ENCODE results near the gene CYP1A2.
"Not testable (repeated sequence)": the region's sequence is repeated elsewhere in the genome, so short reads cannot be mapped to it uniquely, and the experiment has no call there.

CYP1A2 gene

DNA sequence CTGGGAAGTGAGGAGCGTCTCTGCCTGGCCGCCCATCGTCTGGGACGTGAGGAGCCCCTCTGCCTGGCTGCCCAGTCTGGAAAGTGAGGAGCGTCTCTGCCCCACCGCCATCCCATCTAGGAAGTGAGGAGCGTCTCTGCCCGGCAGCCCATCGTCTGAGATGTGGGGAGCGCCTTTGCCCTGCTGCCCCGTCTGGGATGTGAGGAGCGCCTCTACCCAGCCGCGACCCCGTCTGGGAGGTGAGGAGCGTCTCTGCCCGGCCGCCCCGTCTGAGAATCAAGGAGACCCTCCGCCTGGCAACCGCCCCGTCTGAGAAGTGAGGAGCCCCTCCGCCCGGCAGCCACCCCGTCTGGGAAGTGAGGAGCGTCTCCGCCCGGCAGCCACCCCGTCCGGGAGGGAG lies 19.9 kb upstream of the CYP1A2 start:
- Mint-ChIP-seq H3K27me3 (peaks cover 13% of the 10 kb centered on the region), H3K4me1 (ENCODE audit: low read depth) (peaks cover 12% of the 10 kb centered on the region)
- not testable (repeated sequence) for H3K36me3 Mint-ChIP-seq; H3K4me3 Mint-ChIP-seq; H3K27ac Mint-ChIP-seq; H3K9me3 Mint-ChIP-seq (ENCODE audit: low read depth)

DNA sequence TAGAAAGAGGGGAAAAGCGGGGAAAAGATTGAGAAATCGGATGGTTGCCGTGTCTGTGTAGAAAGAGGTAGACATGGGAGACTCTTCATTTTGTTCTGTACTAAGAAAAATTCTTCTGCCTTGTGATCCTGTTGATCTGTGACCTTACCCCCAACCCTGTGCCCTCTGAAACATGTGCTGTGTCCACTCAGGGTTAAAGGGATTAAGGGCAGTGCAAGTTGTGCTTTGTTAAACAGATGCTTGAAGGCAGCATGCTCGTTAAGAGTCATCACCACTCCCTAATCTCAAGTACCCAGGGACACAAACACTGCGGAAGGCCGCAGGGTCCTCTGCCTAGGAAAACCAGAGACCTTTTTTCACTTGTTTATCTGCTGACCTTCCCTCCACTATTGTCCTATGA lies 19.3 kb upstream of the CYP1A2 start:
- Mint-ChIP-seq H3K4me1 (ENCODE audit: low read depth) (peaks cover 10% of the 10 kb centered on the region), H3K27me3 (peaks cover 15% of the 10 kb centered on the region)
- H3K4me3 Mint-ChIP-seq; H3K36me3 Mint-ChIP-seq; H3K27ac Mint-ChIP-seq; H3K9me3 Mint-ChIP-seq (ENCODE audit: low read depth): not testable (repeated sequence)

DNA sequence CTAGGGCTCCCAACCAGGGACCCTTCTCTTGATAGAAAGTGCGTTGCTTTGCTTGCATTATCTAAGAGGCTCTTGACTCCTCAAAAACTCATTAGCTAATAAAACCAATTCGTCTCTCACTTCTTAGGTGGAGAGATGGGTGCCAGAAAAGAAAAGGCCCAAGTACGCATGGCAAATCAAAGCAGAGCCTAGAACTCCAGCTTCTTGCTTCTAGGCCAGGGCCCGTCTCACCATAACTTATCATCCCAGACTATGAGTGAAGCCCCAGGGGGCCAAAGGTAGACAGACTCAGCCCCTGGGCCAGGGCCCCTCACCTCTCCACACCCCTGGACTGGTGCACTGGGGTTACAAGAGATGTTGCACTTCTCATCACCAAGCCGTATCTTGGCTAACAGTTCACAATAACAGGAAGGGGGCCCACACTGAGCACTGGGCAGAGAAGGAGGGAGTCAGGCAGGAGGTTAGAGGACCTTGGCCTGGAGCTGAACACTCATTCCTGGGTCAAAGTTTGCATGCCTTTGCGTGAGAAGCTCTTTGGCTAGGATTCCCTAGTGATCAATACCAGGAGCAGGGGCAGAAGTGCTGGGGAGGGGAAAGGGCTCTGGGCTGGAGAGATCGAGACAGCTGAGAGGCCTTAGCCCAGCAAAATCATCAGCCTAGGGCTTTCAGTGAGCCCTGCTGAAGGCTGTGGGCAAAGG lies 17.9 kb upstream of the CYP1A2 start:
- no peaks in the 10 kb centered on the region for H3K36me3 Mint-ChIP-seq
- peaks cover 18% of the 10 kb centered on the region for H3K27me3 Mint-ChIP-seq
- H3K9me3 Mint-ChIP-seq (ENCODE audit: low read depth) = no peaks in the 10 kb centered on the region
- no peak overlapping the region for H3K27ac Mint-ChIP-seq
- H3K4me3 Mint-ChIP-seq = no peak overlapping the region
- H3K4me1 Mint-ChIP-seq (ENCODE audit: low read depth) = peaks cover 7% of the 10 kb centered on the region

DNA sequence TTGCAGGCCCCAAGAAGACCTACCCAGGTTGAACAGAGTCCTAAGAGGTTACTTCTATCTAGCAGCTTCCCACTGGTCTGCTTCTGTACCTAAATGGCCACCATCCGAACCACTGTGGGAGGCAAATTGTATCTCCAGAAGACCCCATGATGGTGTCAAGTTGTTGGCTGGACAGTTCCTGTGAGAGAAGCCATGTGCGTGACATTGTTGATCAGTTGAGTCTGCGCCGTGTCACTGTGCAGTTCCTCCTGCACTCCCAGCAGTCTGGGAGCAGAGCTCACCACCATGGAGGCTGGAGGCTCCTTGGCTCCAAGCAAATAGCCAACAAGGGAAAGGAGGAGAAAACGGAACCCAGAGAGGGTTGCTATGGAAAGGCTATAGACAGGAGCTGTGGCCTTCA lies 15.8 kb upstream of the CYP1A2 start:
- Mint-ChIP-seq H3K36me3 (no peaks in the 10 kb centered on the region), H3K9me3 (ENCODE audit: low read depth) (no peaks in the 10 kb centered on the region), H3K4me3 (no peak overlapping the region), H3K4me1 (ENCODE audit: low read depth) (no peaks in the 10 kb centered on the region), H3K27me3 (peaks cover 16% of the 10 kb centered on the region), H3K27ac (no peak overlapping the region)

DNA sequence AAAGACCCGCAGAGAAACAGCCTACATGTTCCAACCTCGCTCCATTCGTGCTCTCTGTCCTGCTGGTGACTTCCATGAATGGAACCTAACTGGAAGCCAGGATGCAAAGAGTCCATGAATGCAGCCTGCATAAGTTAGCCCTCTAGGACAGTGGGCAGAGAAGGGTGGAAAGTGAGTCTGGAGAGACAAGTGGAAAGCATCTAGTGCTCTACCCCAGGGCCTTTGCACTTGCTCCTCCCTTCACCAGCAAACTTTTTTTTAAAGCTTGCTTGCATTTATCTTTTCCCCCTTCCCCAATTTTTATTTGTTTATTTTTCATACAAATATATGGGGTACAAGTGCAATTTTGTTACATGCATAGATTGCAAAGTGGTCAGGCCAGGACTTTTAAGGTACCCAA lies 15.4 kb upstream of the CYP1A2 start:
- no peak overlapping the region for H3K27ac Mint-ChIP-seq
- peaks cover 3% of the 10 kb centered on the region for H3K36me3 Mint-ChIP-seq
- no peaks in the 10 kb centered on the region for H3K9me3 Mint-ChIP-seq (ENCODE audit: low read depth)
- H3K4me3 Mint-ChIP-seq = no peak overlapping the region
- peaks cover 16% of the 10 kb centered on the region for H3K27me3 Mint-ChIP-seq
- peaks cover 4% of the 10 kb centered on the region for H3K4me1 Mint-ChIP-seq (ENCODE audit: low read depth)

DNA sequence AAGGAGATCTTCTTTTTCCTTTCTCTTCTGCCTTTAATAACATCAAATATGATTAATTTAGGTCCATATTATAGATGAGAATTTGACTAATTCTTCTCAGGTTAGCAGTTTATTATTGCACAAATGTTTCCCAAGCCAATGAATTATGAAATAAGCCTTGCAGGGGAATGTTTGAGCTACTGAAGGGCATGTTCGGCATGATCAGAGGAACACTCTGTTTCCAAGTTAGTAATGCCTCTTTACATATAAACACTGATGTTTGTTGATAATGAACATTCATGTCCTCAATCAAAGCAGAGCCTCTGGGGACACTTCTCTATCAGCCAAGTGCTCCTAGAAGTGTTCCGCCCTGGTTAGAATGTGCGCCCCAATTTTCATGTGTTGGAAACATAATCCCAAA lies 13.3 kb upstream of the CYP1A2 start:
- H3K9me3 Mint-ChIP-seq (ENCODE audit: low read depth) = no peaks in the 10 kb centered on the region
- peaks cover 6% of the 10 kb centered on the region for H3K4me1 Mint-ChIP-seq (ENCODE audit: low read depth)
- peaks cover 3% of the 10 kb centered on the region for H3K36me3 Mint-ChIP-seq
- no peak overlapping the region for H3K4me3 Mint-ChIP-seq
- H3K27ac Mint-ChIP-seq = no peak overlapping the region
- H3K27me3 Mint-ChIP-seq = peaks cover 16% of the 10 kb centered on the region

DNA sequence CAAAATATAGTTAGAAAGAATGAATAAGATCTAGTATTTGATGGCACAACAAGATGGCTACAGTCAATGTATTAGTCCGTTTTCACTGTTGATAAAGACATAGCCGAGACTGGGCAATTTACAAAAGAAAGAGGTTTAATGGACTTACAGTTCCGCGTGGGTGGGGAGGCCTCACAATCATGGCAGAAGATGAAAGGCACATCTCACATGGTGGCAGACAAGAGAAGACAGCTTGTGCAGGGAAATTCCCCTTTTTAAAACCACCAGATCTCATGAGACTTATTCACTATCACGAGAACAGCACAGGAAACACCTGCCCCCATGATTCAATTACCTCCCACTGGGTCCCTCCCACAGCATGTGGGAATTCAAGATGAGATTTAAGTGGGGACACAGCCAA lies 10.4 kb upstream of the CYP1A2 start:
- not testable (repeated sequence) for H3K4me1 Mint-ChIP-seq (ENCODE audit: low read depth); H3K27me3 Mint-ChIP-seq; H3K36me3 Mint-ChIP-seq; H3K9me3 Mint-ChIP-seq (ENCODE audit: low read depth); H3K27ac Mint-ChIP-seq; H3K4me3 Mint-ChIP-seq

DNA sequence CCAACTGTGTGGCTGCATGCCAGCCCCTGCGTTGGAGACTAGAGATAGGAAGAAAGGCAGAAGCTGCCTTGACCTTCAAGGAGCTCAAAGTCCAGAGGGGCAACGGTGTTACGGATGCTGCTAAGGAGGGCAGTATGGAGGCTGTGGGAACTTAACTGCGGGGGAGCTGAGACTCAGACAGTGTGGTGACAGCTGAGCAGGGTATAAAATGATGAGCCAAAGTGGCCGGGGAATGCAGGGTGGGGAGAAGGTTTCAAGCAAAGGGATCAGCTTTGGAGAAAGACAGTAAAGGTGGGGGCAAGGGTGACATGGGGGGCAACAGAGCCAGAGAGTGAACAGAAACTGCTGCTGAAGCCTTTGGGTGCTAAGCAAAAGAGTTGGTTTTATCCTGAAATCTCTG lies 6.2 kb upstream of the CYP1A2 start:
- Mint-ChIP-seq H3K4me1 (ENCODE audit: low read depth) (peaks cover 6% of the 10 kb centered on the region), H3K4me3 (no peak overlapping the region), H3K27me3 (no peaks in the 10 kb centered on the region), H3K36me3 (peaks cover 4% of the 10 kb centered on the region), H3K27ac (no peak overlapping the region), H3K9me3 (ENCODE audit: low read depth) (no peaks in the 10 kb centered on the region)

DNA sequence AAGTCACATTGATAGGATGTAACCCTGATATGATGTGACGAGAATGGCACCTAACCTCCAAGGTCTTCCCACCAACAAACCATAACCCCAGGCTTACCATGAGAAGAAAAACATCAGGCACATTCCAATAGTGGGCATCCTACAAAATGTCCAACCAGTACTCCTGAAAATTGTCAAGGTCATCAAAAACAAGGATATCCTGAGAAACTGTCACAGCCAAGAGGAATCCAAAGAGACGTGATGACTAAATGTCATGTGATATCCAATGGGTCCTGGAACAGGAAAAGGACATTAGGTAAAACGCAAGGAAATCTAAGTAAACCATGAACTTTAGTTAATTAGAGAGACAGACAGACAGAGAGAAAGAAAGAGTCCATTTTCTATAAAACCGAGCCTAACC lies 2.3 kb upstream of the CYP1A2 start:
- Mint-ChIP-seq H3K4me1 (ENCODE audit: low read depth) (no peaks in the 10 kb centered on the region), H3K4me3 (no peak overlapping the region), H3K36me3 (peaks cover 2% of the 10 kb centered on the region), H3K27ac (no peak overlapping the region), H3K27me3 (no peaks in the 10 kb centered on the region), H3K9me3 (ENCODE audit: low read depth) (no peaks in the 10 kb centered on the region)

DNA sequence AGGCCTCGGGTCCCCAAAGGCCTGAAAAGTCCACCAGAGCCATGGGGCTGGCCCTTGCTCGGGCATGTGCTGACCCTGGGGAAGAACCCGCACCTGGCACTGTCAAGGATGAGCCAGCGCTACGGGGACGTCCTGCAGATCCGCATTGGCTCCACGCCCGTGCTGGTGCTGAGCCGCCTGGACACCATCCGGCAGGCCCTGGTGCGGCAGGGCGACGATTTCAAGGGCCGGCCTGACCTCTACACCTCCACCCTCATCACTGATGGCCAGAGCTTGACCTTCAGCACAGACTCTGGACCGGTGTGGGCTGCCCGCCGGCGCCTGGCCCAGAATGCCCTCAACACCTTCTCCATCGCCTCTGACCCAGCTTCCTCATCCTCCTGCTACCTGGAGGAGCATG lies 1.2 kb downstream of the CYP1A2 start:
- Mint-ChIP-seq H3K27me3 (no peaks in the 10 kb centered on the region), H3K4me3 (no peak overlapping the region), H3K36me3 (peaks cover 2% of the 10 kb centered on the region), H3K9me3 (ENCODE audit: low read depth) (no peaks in the 10 kb centered on the region), H3K27ac (no peak overlapping the region), H3K4me1 (ENCODE audit: low read depth) (no peaks in the 10 kb centered on the region)

DNA sequence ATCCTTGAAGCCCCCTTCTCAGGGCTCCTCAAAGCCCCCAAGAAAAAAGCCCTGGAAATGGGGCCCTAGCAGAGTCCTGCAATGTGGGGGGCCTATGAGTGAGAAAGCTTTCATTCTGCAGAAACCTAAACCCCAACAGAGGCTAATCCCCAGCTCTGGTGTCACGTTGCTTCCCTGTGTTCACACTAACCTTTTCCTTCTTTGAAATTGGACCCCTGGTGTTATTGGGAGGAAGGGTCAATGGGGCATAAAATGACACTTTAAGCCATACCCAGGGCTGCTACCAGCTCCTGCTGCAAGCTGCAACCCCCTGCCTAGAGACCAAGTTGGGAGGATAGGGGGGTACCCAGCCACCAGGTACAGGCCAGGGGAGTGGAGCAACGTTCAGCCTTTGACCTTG lies 2.1 kb downstream of the CYP1A2 start:
- no peaks in the 10 kb centered on the region for H3K9me3 Mint-ChIP-seq (ENCODE audit: low read depth)
- no peaks in the 10 kb centered on the region for H3K4me1 Mint-ChIP-seq (ENCODE audit: low read depth)
- no peak overlapping the region for H3K4me3 Mint-ChIP-seq
- peaks cover 2% of the 10 kb centered on the region for H3K36me3 Mint-ChIP-seq
- no peak overlapping the region for H3K27ac Mint-ChIP-seq
- no peaks in the 10 kb centered on the region for H3K27me3 Mint-ChIP-seq

DNA sequence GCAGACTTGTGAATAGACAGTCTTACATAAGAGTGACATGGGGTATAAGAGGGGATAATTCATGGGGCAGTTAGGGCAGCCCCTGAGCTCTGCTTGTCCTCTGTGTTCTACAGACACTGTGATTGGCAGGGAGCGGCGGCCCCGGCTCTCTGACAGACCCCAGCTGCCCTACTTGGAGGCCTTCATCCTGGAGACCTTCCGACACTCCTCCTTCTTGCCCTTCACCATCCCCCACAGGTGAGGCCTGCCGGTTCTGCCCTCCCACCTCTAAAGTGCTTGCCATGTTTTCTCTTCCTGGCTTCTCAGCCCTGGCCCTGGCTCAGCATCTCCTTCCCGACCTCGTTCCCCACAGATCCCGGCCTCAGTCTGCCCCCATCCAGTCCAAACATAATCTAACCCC lies 3.4 kb downstream of the CYP1A2 start:
- H3K27ac Mint-ChIP-seq = no peak overlapping the region

DNA sequence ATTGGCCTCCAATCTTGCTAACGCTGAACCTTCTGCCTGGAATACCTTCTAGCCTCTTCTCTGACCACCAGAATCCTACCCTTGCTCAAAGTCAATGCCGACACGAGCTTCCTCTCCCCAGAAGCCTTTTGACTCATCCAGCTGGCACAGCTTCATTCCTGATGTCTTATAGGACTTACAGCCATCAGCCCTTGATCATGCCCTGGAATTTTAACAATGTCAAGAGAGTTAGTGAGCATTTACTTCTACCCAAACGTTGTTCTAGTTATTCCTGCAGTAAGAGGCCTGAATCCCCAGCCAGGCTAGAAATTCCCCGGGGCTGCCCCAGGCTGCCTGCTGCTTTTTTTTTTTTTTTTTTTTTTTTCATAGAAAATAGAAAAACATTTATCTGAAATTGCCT lies 3.9 kb downstream of the CYP1A2 start:
- no peaks in the 10 kb centered on the region for H3K9me3 Mint-ChIP-seq (ENCODE audit: low read depth)
- H3K4me3 Mint-ChIP-seq = no peak overlapping the region
- no peaks in the 10 kb centered on the region for H3K27me3 Mint-ChIP-seq
- H3K27ac Mint-ChIP-seq = no peak overlapping the region
- no peaks in the 10 kb centered on the region for H3K36me3 Mint-ChIP-seq
- H3K4me1 Mint-ChIP-seq (ENCODE audit: low read depth) = no peaks in the 10 kb centered on the region

More for the DNA sequence above, 3.4 kb downstream of the CYP1A2 start:
- H3K27me3 Mint-ChIP-seq = no peaks in the 10 kb centered on the region
- no peaks in the 10 kb centered on the region for H3K9me3 Mint-ChIP-seq (ENCODE audit: low read depth)
- no peaks in the 10 kb centered on the region for H3K4me1 Mint-ChIP-seq (ENCODE audit: low read depth)
- H3K36me3 Mint-ChIP-seq = no peaks in the 10 kb centered on the region
- H3K4me3 Mint-ChIP-seq = no peak overlapping the region

DNA sequence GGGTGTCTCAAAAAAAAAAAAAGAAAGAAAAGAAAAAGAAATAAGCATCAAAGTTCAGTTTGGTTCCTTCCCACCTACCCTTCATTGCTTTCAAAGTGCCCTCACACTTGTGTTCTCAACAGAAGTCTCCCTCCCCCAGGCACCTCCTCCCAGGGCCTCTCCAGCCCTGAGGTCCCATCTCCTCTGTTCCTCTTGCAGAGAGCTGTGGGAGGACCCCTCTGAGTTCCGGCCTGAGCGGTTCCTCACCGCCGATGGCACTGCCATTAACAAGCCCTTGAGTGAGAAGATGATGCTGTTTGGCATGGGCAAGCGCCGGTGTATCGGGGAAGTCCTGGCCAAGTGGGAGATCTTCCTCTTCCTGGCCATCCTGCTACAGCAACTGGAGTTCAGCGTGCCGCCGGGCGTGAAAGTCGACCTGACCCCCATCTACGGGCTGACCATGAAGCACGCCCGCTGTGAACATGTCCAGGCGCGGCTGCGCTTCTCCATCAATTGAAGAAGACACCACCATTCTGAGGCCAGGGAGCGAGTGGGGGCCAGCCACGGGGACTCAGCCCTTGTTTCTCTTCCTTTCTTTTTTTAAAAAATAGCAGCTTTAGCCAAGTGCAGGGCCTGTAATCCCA lies 6.1 kb downstream of the CYP1A2 start:
- Mint-ChIP-seq H3K4me3 (no peak overlapping the region), H3K9me3 (ENCODE audit: low read depth) (no peaks in the 10 kb centered on the region), H3K27ac (no peak overlapping the region), H3K4me1 (ENCODE audit: low read depth) (no peaks in the 10 kb centered on the region), H3K27me3 (no peaks in the 10 kb centered on the region), H3K36me3 (no peaks in the 10 kb centered on the region)

DNA sequence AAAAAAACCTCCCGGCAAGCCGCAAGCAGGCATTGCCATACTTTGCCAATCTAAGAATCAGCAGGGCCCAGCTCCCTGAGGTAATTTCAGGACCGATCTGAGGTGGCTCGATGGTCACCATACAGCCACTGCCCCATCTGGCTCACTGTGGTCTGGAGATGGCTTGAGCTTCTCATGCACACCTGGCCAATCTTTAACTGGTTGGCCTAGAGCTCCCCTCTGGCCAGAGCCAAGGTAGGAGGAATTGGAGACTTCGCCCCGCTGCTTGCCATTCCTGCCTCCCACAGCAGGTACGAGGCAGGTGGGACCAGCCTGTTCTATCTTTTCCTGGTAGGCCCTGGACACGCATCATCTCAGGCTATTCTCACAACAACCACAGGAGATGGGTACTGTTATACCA lies 10.1 kb downstream of the CYP1A2 start:
- peaks cover 5% of the 10 kb centered on the region for H3K4me1 Mint-ChIP-seq (ENCODE audit: low read depth)
- H3K36me3 Mint-ChIP-seq = no peaks in the 10 kb centered on the region
- H3K27ac Mint-ChIP-seq = no peak overlapping the region
- no peaks in the 10 kb centered on the region for H3K9me3 Mint-ChIP-seq (ENCODE audit: low read depth)
- no peaks in the 10 kb centered on the region for H3K27me3 Mint-ChIP-seq
- no peak overlapping the region for H3K4me3 Mint-ChIP-seq

DNA sequence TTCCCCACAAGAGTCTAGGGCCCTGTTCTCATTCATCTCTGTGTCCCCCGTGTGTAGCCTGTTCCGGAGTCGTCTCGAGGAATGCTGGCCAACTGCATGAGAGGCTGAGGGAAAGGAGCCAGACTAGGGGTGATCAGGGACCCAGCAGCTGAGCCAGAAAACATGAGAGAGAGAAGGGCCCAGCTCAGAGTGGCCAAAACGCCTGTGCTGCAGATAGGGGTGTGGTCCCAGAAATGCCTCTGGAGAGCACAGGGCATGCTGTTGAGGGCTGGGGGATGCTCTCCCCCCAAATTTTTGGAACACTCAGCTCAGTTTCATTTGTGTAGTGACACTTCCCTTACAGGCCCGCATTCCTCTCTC lies 14.1 kb downstream of the CYP1A2 start:
- peaks cover 5% of the 10 kb centered on the region for H3K4me1 Mint-ChIP-seq (ENCODE audit: low read depth)
- no peaks in the 10 kb centered on the region for H3K36me3 Mint-ChIP-seq
- H3K27ac Mint-ChIP-seq = peak overlapping the region; percentile 28
- no peak overlapping the region for H3K4me3 Mint-ChIP-seq
- no peaks in the 10 kb centered on the region for H3K9me3 Mint-ChIP-seq (ENCODE audit: low read depth)
- no peaks in the 10 kb centered on the region for H3K27me3 Mint-ChIP-seq

Measured in activated naive CD8-positive, alpha-beta T cell (primary cell).